ENCODE data around the gene NXPE2.
"Not testable (repeated sequence)": the region's sequence is repeated elsewhere in the genome, so short reads cannot be mapped to it uniquely, and the experiment has no call there.

NXPE2 gene

DNA sequence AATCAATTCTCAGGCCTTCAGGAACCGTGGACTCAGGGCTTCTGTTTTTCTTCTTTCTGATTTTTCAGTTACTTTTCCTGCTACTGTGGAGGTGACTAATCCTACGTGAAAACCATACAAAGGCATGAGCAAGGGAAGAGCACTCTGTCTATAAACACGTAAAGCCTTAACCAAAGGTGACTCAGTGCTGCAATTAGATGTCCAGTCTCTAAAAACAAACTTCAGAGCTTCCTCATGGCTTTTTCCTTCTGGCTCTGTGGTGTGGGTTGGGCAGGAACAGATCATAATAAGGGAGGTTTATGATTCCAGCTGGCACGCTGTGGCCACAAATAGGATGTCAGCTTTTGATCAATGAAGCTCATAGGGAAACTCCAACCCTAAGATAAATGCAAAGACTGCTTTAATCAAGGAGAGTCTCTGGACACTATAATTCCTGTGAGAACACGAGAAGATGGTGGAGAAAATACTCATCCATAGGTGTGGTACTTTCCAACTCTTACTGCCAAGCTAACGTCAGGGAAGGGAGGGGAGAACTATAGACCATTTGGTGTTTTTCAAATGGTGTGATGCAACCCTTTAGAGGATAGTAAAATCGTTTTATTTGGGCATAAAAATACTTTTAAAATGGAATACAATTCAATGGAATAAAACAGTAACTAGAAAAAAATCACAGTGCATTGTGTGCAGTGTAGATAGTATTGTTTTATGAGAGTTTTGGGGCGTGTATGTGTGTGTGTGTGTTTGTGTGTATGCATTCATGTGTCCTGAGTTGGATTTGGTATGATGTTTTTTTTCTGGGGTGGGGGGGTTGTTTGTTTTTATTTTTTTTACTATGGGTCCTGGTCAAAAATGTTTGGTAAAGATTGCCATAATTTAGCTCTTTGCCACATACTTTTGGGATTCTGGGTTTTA is at the start of gene NXPE2:
Gene NXPE2 (plus strand): TSS at position 403 of the 912 bp plus-strand sequence. CDS start 49 bp downstream, at position 452.
- DNase-seq (ENCODE audit: low read depth, low spot score), result no peak

DNA sequence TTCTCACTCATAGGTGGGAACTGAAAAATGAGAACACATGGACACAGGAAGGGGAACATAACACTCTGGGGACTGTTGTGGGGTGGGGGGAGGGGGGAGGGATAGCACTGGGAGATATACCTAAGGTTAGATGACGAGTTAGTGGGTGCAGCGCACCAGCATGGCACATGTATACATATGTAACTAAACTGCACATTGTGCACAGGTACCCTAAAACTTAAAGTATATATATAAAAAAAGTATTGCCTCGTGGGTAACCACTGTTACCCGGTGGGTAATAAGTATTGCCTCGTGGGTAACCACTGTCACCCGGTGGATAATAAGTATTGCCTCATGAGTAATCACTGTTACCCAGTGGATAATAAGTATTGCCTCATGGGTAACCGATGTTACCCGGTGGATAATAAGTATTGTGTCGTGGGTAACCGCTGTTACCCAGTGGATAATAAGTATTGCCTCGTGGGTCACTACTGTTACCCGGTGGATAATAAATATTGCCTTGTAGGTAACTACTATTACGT is 46.8 kb upstream of the NXPE2 start:
- not testable (repeated sequence) for DNase-seq (ENCODE audit: low read depth, low spot score)

DNA sequence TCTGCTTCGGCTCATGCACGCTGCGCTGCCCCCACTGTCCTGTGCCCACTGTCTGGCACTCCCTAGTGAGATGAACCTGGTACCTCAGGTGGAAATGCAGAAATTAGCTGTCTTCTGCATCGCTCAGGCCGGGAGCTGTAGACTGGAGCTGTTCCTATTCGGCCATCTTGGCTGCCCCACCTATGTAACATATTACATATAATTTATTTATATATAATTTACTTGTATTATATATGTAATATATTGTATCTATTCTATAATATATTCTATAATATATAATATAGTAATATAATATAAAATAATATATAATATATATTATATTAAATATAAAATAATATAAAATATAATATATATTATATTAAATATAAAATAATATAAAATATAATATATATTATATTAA is 38.9 kb upstream of the NXPE2 start:
- DNase-seq (ENCODE audit: low read depth, low spot score), result not testable (repeated sequence)

DNA sequence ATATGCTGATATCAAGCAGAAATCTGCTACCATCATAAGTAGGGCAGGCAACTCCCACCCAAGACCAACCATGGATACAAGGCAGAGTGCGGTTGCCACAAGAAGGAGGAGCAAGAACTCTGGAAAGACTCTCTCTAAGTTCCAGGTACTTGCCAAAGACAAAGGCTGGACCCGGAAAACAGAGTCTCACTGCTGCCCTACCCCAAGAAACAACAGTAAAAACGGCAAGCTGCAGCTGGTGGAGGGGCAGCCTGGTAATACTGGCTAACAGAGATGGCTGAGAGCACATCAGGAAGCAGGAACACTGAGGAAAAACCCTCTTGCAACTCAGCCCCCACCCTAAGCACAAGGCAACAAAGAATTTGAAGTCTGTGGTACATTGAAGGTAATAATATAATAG is 27.7 kb upstream of the NXPE2 start:
- no peak for DNase-seq (ENCODE audit: low read depth, low spot score)

DNA sequence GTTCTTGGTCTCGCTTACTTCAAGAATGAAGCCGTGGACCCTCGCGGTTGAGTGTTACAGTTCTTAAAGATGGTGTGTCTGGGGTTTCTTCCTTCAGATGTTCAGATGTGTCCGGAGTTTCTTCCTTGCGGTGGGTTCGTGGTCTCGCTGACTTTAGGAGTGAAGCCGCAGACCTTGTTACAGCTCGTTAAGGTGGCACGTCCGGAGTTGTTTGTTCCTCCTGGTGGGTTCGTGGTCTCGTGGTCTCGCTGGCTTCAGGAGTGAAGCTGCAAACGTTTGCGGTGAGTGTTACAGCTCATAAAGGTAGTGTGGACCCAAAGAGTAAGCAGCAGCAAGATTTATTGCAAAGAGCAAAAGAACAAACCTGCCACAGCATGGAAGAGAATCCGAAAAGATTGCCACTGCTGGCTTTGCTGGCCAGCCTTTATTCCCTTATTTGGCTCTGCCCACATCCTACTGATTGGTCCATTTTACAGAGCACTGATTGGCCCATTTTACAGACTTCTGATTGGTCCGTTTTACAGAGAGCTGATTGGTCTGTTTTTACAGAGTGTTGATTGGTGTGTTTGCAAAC is 27.1 kb upstream of the NXPE2 start:
- DNase-seq (ENCODE audit: low read depth, low spot score), result no peak

DNA sequence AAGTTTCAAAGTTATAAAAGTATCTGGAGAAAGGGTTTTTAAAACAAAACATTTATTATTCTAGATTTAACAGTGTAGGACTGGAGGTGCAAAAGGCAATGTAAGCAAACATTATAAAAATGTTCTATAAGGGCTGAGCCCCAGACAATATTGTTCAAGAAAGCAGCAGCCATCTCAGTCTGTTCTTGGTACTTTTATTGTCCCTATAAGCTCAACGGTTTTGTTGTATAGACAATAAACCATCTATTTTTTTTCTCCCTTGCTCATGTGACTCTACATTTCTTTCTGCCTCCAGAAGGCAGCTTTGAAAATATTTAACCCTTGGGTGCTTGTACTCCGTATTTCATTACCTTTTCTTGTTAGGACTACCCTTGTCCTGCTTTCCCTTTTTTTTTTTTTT is 25.2 kb upstream of the NXPE2 start:
- DNase-seq (ENCODE audit: low read depth, low spot score), result no peak

DNA sequence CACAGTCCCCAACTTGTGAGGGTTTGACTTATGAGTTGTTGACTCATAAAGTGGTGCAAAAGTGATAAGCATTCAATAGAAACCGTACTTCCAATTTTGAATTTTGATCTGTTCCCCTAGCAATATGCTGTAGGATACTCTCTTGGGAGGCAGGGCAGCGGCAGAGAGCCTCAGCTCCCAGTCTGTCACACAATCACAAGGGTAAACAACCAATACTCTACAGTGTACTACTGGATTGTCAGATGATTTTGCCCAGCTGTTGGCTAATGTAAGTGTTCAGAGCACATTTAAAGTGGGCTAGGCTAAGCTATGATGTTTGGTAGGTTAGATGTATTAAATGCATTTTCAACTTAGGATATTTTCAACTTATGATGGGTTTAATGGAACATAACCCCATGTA is 13.7 kb upstream of the NXPE2 start:
- no peak for DNase-seq (ENCODE audit: low read depth, low spot score)

DNA sequence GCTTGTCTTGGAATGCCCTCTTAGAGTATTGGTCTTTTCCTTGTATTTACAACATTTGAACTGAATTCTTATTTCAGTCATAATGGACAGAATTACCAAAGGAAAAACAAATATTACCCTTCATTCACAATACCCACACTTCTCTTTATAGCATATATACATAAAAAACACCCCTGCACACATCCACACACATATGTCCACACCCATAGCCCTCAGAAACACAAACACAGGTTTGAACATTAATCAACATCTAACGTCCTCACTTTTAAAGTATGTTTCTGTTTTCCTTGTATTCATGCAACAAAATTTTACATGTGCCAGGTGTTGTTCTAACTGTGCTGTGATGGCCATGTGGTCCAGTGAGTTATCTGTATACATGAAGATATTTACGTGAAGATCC is 11.6 kb upstream of the NXPE2 start:
- DNase-seq (ENCODE audit: low read depth, low spot score), result no peak

DNA sequence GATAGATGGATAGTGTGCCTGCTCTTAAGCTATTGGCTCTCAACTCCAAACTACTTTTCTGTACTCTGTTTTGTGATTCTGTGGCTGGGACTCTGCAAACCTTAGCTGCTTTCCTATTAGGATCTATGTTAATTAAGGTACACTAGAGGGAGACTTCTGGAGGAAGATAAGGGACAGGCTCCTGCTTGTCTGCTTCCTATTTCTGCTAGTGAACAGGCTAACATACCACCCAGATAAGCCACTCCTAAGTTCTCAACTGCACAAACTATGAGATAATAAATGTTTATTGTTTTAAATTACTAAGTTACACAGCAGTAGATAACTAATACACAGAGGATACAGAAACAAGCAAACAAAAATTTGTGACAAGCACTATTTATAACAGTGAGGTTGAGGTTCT is 10.2 kb upstream of the NXPE2 start:
- DNase-seq (ENCODE audit: low read depth, low spot score), result no peak

DNA sequence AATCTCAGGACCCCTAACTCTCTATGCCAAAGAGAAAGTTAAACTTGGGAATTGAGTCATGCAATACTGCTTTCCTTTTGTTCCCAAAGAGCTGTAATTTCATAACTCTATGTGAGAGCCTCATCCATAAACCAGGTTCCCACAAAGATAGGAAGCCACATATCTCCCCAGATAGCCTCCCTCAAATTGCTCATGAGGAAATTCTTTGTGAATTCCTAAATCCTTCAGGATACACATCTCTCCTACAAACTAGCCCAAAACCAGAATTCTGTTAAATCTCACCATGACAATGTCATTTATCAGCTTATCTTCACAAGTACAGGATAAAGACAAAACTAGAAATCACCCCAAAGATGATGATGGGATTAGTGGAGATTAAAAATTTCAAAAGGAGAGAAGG is 4.7 kb upstream of the NXPE2 start:
- DNase-seq (ENCODE audit: low read depth, low spot score), result no peak

DNA sequence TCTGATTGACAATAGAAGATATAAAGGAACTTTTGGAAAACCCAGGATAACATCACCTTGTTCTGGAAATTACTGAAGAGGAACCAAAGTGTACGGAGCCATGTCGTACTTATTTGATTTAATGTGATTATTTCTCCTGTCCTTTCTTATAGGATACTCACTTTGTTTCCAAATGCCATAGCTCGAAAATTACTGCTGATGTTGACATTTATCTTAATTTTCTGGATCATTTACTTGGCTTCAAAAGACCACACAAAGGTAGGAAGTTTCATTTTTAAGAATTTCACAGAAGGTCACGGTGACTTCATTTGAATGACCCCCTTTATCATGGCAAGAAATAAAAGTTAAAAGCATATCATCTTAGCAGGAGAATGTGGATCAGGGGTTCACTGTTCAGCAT is 1.2 kb downstream of the NXPE2 start:
- DNase-seq (ENCODE audit: low read depth, low spot score), result no peak

DNA sequence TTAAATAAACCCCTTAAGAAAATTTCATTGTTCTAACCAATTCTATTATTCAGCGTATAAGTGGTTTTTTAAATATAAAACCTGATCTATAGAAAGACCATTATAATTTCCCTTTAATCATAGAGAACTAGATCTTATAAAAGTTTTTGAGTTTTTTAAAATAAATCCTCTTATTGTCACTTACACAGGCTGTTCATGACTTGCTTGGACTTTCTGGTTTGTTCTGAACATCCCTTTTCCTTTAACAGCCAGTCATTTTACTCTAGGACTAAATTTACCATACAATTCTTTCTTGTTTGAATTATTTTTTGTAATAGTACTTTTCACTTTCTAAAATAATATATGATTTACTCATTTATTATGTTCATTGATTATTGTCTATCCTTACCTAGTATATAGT is 4.7 kb downstream of the NXPE2 start:
- no peak for DNase-seq (ENCODE audit: low read depth, low spot score)

DNA sequence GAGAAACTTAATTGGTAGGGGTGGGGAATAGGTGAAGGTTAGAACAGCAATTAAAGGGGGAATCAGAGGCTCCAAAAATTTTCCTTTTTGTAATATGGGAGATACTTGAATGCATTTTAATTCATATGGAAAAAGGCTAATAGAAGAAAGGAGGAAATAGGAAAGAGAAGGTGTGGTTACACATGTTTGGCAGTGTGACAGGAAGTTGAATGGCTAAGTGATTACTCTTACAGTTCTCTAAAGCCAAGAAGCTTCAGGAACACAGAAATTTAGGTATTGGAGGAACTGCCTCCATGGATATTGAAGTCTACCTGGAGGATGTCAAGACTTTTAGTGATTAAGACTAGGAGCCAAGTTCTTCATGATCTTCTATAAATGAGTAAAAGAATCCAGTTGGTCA is 6.3 kb downstream of the NXPE2 start:
- DNase-seq (ENCODE audit: low read depth, low spot score), result no peak

DNA sequence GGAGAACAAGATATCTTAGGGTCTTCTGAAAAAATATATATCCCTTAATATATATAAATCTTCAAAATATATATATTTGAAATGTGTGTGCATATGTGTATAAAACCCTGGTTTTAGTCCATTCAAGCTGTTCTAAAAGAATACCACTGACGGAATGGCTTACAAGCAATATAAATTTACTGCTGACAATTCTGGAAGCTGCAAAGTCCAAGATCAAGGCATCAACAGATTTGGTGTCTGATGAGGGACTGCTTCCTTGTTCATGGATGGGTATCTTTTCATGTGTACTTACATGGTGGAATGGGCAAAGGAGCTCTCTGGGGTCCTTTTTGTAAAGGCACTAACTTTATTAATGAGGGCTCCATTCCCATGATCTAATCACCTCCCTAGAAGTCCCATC is 6.8 kb downstream of the NXPE2 start:
- no peak for DNase-seq (ENCODE audit: low read depth, low spot score)

DNA sequence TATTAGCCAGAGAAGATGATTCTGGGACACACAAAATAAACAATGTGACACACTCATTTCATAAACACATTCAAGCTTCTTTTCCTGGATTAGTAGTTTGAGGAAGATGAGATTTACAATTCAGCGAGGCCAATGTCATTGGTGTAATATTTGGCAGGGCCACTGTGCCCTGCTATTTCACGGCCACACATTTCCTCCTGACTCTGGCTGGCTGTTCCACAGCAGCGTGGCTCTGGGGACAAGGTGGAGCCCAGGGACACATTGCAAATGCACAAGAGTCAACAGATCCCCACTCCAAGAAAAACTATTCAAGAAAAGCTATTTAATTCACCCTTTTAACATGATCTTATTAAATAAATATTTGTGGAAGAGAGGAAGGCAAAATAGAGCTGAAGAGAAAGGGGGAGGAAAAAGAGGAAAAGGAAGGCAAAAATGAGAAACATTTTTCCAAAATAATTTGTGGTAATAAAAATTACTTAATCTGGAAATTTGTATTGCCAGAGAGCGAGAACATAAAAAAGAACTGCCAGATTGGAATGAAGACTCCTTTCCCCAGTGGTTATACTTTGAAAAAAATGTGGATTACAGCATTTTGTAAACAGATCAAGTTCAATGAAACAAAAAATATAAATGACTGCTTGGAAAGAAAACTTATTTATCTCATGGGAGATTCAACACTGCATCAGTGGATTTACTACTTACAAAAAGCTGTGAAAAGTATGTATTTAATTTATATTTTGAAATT is 27.1 kb downstream of the NXPE2 start:
- DNase-seq (ENCODE audit: low read depth, low spot score), result no peak

DNA sequence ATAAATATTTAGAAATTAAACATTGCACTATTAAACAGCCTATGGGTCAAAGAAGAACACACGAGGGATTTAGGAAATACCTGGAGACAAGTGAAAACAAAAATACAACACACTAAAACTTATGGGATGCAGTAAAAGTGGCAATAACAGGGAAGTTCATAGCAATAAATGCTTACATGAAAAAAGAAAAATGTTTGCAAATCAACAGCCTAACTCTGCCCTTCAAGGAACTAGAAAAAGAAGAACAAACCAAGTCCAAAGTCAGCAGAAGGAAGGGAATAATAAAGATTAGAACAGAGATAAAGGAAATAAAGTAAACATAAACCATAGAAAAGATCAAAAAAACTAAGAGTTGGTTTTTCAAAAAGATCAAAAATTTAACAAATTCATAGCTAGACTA is 31.6 kb downstream of the NXPE2 start:
- DNase-seq (ENCODE audit: low read depth, low spot score), result no peak

DNA sequence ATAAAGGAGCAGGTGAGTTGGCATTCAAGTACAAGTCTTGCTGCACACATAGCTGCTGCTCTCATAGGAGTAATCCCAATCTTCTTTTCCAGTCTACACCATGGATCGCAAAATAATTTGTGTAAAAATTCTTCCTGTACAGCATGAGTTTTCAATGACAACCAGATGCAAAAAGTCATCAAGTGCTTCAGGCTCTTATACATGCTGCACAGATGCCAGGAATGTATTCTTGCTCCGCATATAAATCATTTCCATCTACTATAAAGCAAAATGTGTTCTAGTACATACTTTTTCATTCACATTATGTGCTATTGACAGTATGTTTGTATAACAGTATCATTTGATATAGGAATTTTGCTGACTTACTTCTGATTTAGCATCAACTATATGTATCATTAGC is 35.4 kb downstream of the NXPE2 start:
- no peak for DNase-seq (ENCODE audit: low read depth, low spot score)

DNA sequence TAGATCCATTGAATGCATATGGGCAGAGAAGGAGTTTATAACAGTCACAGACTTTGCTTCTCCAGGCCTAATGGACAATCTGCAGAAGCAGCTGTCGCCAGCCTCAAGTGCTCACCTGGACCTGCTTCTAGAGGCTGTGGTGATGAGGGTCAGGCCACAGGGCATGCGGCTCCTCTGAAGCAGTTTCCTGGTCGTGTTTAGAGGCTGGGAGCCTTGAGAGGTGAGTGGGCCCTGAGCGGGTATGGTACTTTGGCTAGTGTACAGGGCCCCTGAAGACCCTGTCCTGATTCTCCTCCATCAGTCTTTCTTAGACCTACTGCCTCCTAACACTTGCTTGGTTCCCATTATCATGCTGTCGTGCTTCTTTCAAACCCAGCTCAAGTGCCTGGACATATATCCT is 41.2 kb downstream of the NXPE2 start:
- DNase-seq (ENCODE audit: low read depth, low spot score), result no peak

DNA sequence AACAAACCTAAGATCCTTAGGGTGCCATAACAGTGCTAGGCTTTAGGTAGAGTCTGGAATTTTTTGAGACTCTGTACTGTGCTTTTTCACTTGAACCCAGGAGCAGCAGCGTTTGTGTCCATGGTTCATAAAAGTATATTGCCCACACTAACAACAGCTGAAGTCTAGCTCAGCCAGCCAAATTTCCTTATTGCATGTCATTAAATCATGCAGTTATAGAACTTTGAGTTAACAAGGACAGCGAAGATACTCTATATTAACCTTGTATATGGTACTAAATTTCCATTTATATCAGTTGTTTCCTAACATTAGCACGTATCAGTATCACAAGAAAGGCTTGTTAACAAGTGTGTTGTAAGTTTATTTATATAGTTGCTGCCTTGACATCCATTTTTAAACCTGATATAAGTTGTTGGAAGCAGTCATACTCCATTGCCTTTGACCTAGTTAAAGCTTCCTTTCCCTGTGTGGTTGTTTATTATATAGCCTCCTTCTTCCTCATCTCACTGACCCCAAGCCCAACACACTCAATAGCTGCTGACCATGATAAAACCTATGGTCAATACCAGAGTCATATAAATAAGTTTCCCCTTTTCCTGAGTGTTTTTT is 46.7 kb downstream of the NXPE2 start:
- no peak for DNase-seq (ENCODE audit: low read depth, low spot score)

DNA sequence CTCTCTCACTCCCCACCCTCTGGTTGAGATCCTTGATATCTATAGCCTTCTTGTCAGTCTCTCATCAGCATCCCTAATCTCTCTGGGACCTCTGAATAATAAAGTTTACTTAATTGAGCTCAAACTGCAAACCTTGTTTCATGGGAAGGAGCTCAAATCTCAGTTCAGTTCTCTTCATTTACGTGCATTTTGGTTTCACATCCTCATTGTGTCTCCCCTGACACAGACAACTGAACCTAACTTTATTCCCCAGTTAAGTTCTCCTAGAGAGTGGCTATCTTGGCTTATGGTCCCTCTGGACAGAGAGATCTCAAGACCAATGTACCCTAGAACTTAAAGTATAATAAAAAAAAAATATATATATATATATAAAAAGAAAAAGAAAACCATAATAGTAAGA is 47.3 kb downstream of the NXPE2 start:
- no peak for DNase-seq (ENCODE audit: low read depth, low spot score)

DNA sequence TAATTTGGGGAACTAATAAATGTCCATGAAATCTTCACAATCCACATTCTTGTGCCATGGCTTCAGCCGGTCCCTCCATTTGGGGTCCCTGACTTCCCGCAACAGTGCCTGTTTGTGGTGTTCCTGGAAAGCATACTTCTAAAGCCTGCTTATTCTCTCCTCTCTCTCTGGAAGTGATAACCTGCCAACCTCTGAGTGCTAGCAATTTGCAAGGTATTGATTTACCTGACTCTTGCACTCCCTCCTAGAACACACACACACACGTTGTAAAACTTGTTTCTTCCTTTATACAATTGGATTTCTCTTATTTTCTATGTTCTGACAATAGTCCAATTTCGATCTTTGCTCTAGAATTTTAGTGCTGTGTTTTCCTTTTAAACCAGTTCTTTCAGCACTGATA is 58.5 kb downstream of the NXPE2 start:
- DNase-seq (ENCODE audit: low read depth, low spot score), result no peak

DNA sequence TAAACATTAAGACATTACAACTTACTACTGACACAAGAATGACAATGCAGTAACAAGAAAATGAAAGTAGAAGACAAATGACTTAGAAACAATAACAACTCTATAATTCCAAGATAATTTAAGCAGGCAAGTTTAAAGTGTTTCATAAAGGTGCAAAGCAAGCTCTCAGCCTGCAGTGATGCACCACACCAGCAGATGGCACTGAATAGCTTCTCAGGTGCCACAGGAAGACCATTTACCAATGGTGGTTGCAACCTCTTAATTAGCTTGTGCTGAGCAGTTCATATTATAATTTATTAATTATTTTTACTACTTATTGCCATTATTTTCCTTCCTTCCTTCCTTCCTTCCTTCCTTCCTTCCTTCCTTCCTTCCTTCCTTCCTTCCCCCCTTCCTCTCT is 60.6 kb downstream of the NXPE2 start:
- no peak for DNase-seq (ENCODE audit: low read depth, low spot score)
